GM12878 (cell line): ENCODE data around the gene CXXC5. TPM values are rescaled to one million over a fixed set of nuclear protein-coding genes. Genes with fewer than 3 reads are reported as not detected.
A peak's percentile ranks its signal among the peaks of the same experiment; 100 is the strongest.

Source experiments
- CBFB ChIP-seq: IDR thresholded peaks from 2 replicates; pipeline ENCODE4 v1.6.1; 2016; ENCODE audit warnings: antibody characterized with exemption, low read depth
- MTA2 ChIP-seq: fragments of 450-650 bp; IDR thresholded peaks from 2 replicates; pipeline ENCODE4 v1.6.1; 2016; ENCODE audit warnings: low read depth, mild to moderate bottlenecking, moderate library complexity
- NFIC ChIP-seq: IDR thresholded peaks from 2 replicates; pipeline ENCODE4 v1.6.1; 2012; ENCODE audit warnings: low read depth, mild to moderate bottlenecking, inconsistent platforms, low read length, moderate library complexity
- NR2F1 ChIP-seq: fragments of 450-650 bp; conservative IDR thresholded peaks from 2 replicates; pipeline ENCODE4 v1.6.1; 2017; ENCODE audit warnings: mild to moderate bottlenecking
- PAX8 ChIP-seq: fragments of 450-650 bp; IDR thresholded peaks from 2 replicates; pipeline ENCODE4 v1.6.1; 2017; ENCODE audit warnings: mild to moderate bottlenecking, moderate library complexity
- RAD21 ChIP-seq: IDR thresholded peaks from 2 replicates; pipeline ENCODE4 v1.6.1; 2011; ENCODE audit warnings: mild to moderate bottlenecking, low read depth, low read length, moderate library complexity; ENCODE audit not compliant: insufficient read depth
- RBBP5 ChIP-seq: fragments of 200-600 bp; sonication (generic); conservative IDR thresholded peaks from 2 replicates; pipeline ENCODE4 v1.6.1; 2016
- RUNX3 ChIP-seq: IDR thresholded peaks from 2 replicates; pipeline ENCODE4 v1.6.1; 2012; ENCODE audit warnings: low read length, inconsistent platforms
- SMARCA5 ChIP-seq: fragments of 450-650 bp; IDR thresholded peaks from 2 replicates; pipeline ENCODE4 v1.6.1; 2017; ENCODE audit warnings: mild to moderate bottlenecking
- TBL1XR1 ChIP-seq: IDR thresholded peaks from 2 replicates; pipeline ENCODE4 v1.6.1; 2012; ENCODE audit warnings: low read depth, low read length, improper control_type of control experiment
- YY1 ChIP-seq: IDR thresholded peaks from 2 replicates; pipeline ENCODE4 v1.6.1; 2011; ENCODE audit warnings: low read depth, mild to moderate bottlenecking, low read length
- ZNF217 ChIP-seq: fragments of 450-650 bp; IDR thresholded peaks from 2 replicates; pipeline ENCODE4 v1.6.1; 2017; ENCODE audit warnings: antibody characterized with exemption, mild to moderate bottlenecking
- polyA plus RNA-seq, 11 experiments: library from polyadenylated mRNA; depleted of rRNA in 4 of 11; unstranded in 6 of 11; stranded (reverse) in 5 of 11; fragments of >200 nt; fragmentation: Nextera tagmentation in 4 of 11; fragmentation: Illumina TruSeq in 1 of 11; extraction: Ambion mirVana in 4 of 11; extraction: Trizol in 1 of 11; gene quantifications; 1 replicate in 1 of 11; 2 replicates in 10 of 11; pipeline versions ENCODE4 v1.2.1 to v1.2.3, GENCODE V29; 2011 to 2016; ENCODE audit warnings: inconsistent platforms in 2 of 11, missing spikeins in 2 of 11, low read depth in 1 of 11
- total RNA-seq, 4 experiments: library from RNA; depleted of rRNA in 3 of 4; stranded (reverse); fragments of >200 nt in 3 of 4; fragmentation: Illumina TruSeq in 1 of 4; extraction: Trizol in 1 of 4; gene quantifications; 2 replicates each; pipeline versions ENCODE4 v1.2.1 to v1.2.3, GENCODE V29; 2013 to 2021
- TF ChIP-seq, protein P1 (sequence below): IDR thresholded peaks from 2 replicates; pipeline ENCODE4 v1.6.1; 2011; ENCODE audit warnings: borderline replicate concordance, low read depth, mild to moderate bottlenecking, moderate library complexity, mixed read lengths, low read length; ENCODE audit not compliant: insufficient read depth; ENCODE audit errors: extremely low read length
- TF ChIP-seq, protein P2 (sequence below): IDR thresholded peaks from 2 replicates; pipeline ENCODE4 v1.6.1; 2012; ENCODE audit warnings: mild to moderate bottlenecking, low read depth, low read length
- TF ChIP-seq, protein P3 (sequence below): fragments of 150-350 bp; IDR thresholded peaks from 2 replicates; pipeline ENCODE4 v1.6.1; 2016; ENCODE audit warnings: low read depth, low read length
- TF ChIP-seq, protein P4 (sequence below): fragments of 150-350 bp; IDR thresholded peaks from 2 replicates; pipeline ENCODE4 v1.6.1; 2014; ENCODE audit warnings: mild to moderate bottlenecking, low read depth, low read length
- TF ChIP-seq, protein P5 (sequence below): fragments of 450-650 bp; IDR thresholded peaks from 2 replicates; pipeline ENCODE4 v1.6.1; 2017; ENCODE audit warnings: mild to moderate bottlenecking, low read depth, inconsistent platforms; ENCODE audit not compliant: poor library complexity, severe bottlenecking

CXXC5 gene
- total and polyA plus RNA-seq, 10 of the 15 experiments (the other 5 are each of a cell fraction or from before 2014, with no cell fraction given) = 1.8 to 90.8 (median 40.7) TPM

DNA sequence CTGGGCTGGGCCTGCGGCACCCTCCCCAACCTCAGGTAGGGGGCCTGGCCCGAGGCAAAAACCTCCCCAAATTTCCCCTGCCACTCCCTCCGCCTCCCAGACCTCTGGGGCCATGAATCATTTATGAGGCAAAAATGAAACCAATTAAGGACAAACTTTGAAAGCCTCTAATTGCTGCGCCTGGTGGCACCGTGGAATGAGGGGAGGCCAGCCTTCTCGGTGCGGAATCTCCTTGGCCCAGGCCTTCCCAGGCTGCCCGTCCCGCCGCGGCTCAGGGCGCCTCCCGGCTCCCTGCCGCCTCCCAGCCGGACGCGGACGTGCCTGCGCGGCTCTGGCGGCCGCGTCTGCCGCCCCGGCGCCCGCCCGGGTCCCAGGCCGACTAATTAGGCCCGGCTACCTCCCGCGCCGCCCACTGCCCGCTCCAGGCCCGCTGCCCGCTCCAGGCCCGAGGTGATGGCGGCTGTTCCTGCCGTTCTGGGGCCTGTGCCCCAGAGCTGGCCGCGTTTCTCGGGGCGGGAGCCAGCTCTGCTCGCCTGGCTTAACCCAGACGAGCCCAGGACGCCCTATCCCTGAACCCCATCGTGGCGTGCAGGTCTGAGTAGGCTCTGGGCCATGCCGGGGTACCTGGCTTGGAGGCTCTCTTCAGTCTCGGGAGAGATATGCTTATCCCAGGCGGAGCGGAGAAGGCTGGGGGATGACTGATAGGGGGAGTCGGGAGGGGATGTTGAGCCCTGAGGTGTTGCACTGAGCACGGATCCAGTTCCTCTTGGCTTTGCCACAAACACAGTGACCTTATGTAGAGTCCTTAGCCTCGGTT is 20.1 kb downstream of the CXXC5 start (continued):
- TF ChIP-seq RBBP5 (no peak), RUNX3 (no peak), ZNF217 (peak; percentile 70), RAD21 (no peak), PAX8 (no peak), SMARCA5 (0 out of 2 replicates have a peak, but pooled peaks have one; percentile 22), NR2F1 (peak; percentile 42; the same call in 1 of the 2 replicates), TBL1XR1 (no peak), CBFB (0 out of 2 replicates have a peak, but pooled peaks have one; percentile 10), YY1 (0 out of 2 replicates have a peak, but pooled peaks have one; percentile 8), NFIC (no peak), MTA2 (peak; percentile 92)
- TF ChIP-seq, protein P1, sequence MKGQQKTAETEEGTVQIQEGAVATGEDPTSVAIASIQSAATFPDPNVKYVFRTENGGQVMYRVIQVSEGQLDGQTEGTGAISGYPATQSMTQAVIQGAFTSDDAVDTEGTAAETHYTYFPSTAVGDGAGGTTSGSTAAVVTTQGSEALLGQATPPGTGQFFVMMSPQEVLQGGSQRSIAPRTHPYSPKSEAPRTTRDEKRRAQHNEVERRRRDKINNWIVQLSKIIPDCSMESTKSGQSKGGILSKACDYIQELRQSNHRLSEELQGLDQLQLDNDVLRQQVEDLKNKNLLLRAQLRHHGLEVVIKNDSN = no peak
- TF ChIP-seq, protein P2, sequence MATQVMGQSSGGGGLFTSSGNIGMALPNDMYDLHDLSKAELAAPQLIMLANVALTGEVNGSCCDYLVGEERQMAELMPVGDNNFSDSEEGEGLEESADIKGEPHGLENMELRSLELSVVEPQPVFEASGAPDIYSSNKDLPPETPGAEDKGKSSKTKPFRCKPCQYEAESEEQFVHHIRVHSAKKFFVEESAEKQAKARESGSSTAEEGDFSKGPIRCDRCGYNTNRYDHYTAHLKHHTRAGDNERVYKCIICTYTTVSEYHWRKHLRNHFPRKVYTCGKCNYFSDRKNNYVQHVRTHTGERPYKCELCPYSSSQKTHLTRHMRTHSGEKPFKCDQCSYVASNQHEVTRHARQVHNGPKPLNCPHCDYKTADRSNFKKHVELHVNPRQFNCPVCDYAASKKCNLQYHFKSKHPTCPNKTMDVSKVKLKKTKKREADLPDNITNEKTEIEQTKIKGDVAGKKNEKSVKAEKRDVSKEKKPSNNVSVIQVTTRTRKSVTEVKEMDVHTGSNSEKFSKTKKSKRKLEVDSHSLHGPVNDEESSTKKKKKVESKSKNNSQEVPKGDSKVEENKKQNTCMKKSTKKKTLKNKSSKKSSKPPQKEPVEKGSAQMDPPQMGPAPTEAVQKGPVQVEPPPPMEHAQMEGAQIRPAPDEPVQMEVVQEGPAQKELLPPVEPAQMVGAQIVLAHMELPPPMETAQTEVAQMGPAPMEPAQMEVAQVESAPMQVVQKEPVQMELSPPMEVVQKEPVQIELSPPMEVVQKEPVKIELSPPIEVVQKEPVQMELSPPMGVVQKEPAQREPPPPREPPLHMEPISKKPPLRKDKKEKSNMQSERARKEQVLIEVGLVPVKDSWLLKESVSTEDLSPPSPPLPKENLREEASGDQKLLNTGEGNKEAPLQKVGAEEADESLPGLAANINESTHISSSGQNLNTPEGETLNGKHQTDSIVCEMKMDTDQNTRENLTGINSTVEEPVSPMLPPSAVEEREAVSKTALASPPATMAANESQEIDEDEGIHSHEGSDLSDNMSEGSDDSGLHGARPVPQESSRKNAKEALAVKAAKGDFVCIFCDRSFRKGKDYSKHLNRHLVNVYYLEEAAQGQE = no peak
- TF ChIP-seq, protein P3, sequence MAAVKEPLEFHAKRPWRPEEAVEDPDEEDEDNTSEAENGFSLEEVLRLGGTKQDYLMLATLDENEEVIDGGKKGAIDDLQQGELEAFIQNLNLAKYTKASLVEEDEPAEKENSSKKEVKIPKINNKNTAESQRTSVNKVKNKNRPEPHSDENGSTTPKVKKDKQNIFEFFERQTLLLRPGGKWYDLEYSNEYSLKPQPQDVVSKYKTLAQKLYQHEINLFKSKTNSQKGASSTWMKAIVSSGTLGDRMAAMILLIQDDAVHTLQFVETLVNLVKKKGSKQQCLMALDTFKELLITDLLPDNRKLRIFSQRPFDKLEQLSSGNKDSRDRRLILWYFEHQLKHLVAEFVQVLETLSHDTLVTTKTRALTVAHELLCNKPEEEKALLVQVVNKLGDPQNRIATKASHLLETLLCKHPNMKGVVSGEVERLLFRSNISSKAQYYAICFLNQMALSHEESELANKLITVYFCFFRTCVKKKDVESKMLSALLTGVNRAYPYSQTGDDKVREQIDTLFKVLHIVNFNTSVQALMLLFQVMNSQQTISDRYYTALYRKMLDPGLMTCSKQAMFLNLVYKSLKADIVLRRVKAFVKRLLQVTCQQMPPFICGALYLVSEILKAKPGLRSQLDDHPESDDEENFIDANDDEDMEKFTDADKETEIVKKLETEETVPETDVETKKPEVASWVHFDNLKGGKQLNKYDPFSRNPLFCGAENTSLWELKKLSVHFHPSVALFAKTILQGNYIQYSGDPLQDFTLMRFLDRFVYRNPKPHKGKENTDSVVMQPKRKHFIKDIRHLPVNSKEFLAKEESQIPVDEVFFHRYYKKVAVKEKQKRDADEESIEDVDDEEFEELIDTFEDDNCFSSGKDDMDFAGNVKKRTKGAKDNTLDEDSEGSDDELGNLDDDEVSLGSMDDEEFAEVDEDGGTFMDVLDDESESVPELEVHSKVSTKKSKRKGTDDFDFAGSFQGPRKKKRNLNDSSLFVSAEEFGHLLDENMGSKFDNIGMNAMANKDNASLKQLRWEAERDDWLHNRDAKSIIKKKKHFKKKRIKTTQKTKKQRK = no peak
- TF ChIP-seq, protein P4, sequence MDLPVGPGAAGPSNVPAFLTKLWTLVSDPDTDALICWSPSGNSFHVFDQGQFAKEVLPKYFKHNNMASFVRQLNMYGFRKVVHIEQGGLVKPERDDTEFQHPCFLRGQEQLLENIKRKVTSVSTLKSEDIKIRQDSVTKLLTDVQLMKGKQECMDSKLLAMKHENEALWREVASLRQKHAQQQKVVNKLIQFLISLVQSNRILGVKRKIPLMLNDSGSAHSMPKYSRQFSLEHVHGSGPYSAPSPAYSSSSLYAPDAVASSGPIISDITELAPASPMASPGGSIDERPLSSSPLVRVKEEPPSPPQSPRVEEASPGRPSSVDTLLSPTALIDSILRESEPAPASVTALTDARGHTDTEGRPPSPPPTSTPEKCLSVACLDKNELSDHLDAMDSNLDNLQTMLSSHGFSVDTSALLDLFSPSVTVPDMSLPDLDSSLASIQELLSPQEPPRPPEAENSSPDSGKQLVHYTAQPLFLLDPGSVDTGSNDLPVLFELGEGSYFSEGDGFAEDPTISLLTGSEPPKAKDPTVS = no peak
- TF ChIP-seq, protein P5, sequence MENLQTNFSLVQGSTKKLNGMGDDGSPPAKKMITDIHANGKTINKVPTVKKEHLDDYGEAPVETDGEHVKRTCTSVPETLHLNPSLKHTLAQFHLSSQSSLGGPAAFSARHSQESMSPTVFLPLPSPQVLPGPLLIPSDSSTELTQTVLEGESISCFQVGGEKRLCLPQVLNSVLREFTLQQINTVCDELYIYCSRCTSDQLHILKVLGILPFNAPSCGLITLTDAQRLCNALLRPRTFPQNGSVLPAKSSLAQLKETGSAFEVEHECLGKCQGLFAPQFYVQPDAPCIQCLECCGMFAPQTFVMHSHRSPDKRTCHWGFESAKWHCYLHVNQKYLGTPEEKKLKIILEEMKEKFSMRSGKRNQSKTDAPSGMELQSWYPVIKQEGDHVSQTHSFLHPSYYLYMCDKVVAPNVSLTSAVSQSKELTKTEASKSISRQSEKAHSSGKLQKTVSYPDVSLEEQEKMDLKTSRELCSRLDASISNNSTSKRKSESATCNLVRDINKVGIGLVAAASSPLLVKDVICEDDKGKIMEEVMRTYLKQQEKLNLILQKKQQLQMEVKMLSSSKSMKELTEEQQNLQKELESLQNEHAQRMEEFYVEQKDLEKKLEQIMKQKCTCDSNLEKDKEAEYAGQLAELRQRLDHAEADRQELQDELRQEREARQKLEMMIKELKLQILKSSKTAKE = no peak
